Stomach (tissue), 9 donors: Measurements from ENCODE around the gene CCM2L. TPM values are rescaled to one million over a fixed set of nuclear protein-coding genes. Genes with fewer than 3 reads are reported as not detected.

Experiments
- DNase-seq, 2 donors: peaks; one replicate each; pipeline versions ENCODE4 v3.0.0 to v3.0.0-alpha.2; 2013 to 2019
- H3K27ac ChIP-seq, 5 donors: fragments of 200-600 bp in 4 of 5; sonication (generic) in 4 of 5; one replicate each; pipeline ENCODE4 v1.5.1; 2013 to 2019; ENCODE audit warnings: mild to moderate bottlenecking in 1 of 5, moderate library complexity in 1 of 5
- H3K27me3 ChIP-seq, 3 donors: fragments of 200-600 bp; sonication (generic); one replicate each; pipeline ENCODE4 v1.5.1; 2017 to 2019; ENCODE audit warnings: mixed run types in 1 of 3
- H3K36me3 ChIP-seq, 4 donors: fragments of 200-600 bp; sonication (generic); 1 replicate in 3 of 4; 2 replicates in 1 of 4; pipeline ENCODE4 v1.5.1; 2016 to 2019
- H3K4me1 ChIP-seq, 4 donors: fragments of 200-600 bp; sonication (generic); one replicate each; pipeline ENCODE4 v1.5.1; 2016 to 2019
- H3K4me3 ChIP-seq, 4 donors: fragments of 200-600 bp; sonication (generic) in 3 of 4; one replicate each; pipeline ENCODE4 v1.5.1; 2016 to 2019; ENCODE audit warnings: mild to moderate bottlenecking in 1 of 4
- H3K9me3 ChIP-seq, 4 donors: fragments of 200-600 bp; sonication (generic); one replicate each; pipeline ENCODE4 v1.5.1; 2016 to 2019
- CTCF ChIP-seq, 7 experiments: fragments of 450-650 bp in 4 of 7; fragments of 200-600 bp in 3 of 7; sonication (generic) in 3 of 7; IDR thresholded peaks; one replicate each; pipeline ENCODE4 v1.5.1; 2016 to 2019; ENCODE audit warnings: antibody characterized with exemption in 7 of 7, control low read depth in 2 of 7, mild to moderate bottlenecking in 1 of 7
- EP300 ChIP-seq: sonication (generic); formaldehyde crosslinking; IDR thresholded peaks from one replicate; pipeline ENCODE4 v1.6.1; 2017; ENCODE audit warnings: antibody characterized with exemption
- POLR2A ChIP-seq, 4 donors: fragments of 450-650 bp; IDR thresholded peaks; one replicate each; pipeline ENCODE4 v1.6.1; 2016; ENCODE audit warnings: antibody characterized with exemption in 4 of 4, control low read depth in 2 of 4, mild to moderate bottlenecking in 1 of 4, moderate library complexity in 1 of 4
- POLR2AphosphoS5 ChIP-seq, 3 donors: sonication (generic); formaldehyde crosslinking; IDR thresholded peaks; one replicate each; pipeline ENCODE4 v1.6.1; 2016; ENCODE audit warnings: antibody characterized with exemption in 3 of 3
- WGBS, 5 donors: extraction: QIAGEN DNeasy Blood & Tissue Kit in 3 of 5; methylation state at CpG; one replicate each; pipeline versions ENCODE4 v1.1.5 to v1.1.7; 2013 to 2018; 5-methylcytosine and 5-hydroxymethylcytosine counted together
- intact Hi-C: fragments of 100-400 bp; cut with DNase I; formaldehyde crosslinking; loops from one replicate; pipeline ENCODE4 v1.15.1; 2023; ENCODE audit warnings: low total_unique reads
- polyA plus RNA-seq, 3 donors: library from polyadenylated mRNA; stranded (reverse); fragments of 200-250 nt; gene quantifications; one replicate each; pipeline ENCODE4 v1.2.3, GENCODE V29; 2013
- total RNA-seq, 5 donors: library from RNA; depleted of rRNA; stranded (reverse); fragments of >200 nt; gene quantifications; one replicate each; pipeline versions ENCODE4 v1.1.0 to v1.2.3, GENCODE V29; 2014 to 2016
- donor health status: healthy with polysubstance abuse.
- donor health status: Bipolar disorder and iron deficiency.
- donor health status: healthy.

The CCM2L gene
- total and polyA plus RNA-seq, 8 donors = 0.45 to 4.4 (median 2.1) TPM; not detected in 2

GRCh38 chr20:32069711-32070110 is 59.5 kb downstream of the CCM2L start:
- no peaks in the 10 kb centered on the region for H3K9me3 ChIP-seq
- peaks cover 0 to 28% (median 0%) of the 10 kb centered on the region in 3 donors for H3K27me3 ChIP-seq
- DNase-seq = no peak
- no peak overlapping the region for H3K4me3 ChIP-seq
- TF ChIP-seq POLR2AphosphoS5 (IDR thresholded peaks at IDR 0.05) (no peak), POLR2A (IDR thresholded peaks at IDR 0.05) (no peak), CTCF (IDR thresholded peaks at IDR 0.05) (no peak), EP300 (no peak)
- intact Hi-C loops = no loop called here
- peaks cover 0 to 7% (median 0%) of the 10 kb centered on the region in 4 donors for H3K4me1 ChIP-seq
- H3K27ac ChIP-seq = peak overlapping the region in 2 of 5 donors; percentile 70 to 77
- peaks cover 0 to 7% (median 0%) of the 10 kb centered on the region in 4 donors for H3K36me3 ChIP-seq

DNA sequence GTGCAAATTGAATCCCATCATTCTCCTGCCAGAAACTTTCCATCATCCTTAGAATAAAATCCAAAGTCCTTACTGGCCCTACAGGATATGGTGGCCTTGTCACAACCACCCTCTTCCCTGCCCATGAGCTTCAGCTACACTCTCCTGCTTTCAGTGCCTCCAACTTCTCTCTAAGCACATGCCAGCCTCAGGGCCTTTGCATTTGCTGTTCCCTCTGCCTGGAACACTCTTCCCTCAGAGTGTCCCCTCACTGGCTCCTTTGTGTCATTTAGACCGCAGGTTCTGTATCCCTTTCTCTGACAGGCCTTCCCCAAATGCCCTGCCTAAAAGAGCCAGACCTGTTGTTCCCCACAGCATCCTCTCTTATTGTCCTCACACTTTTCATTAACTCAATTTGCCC is 60.0 kb downstream of the CCM2L start:
- DNase-seq = no peak
- peaks cover 0 to 7% (median 0%) of the 10 kb centered on the region in 4 donors for H3K36me3 ChIP-seq
- WGBS, 5 donors = 61 to 100% (median 84%) methylated on average over 1 of the region's 1 CpG
- TF ChIP-seq EP300 (no peak), POLR2AphosphoS5 (IDR thresholded peaks at IDR 0.05) (no peak), POLR2A (IDR thresholded peaks at IDR 0.05) (no peak), CTCF (IDR thresholded peaks at IDR 0.05) (no peak)
- H3K27me3 ChIP-seq = peaks cover 0 to 34% (median 0%) of the 10 kb centered on the region in 3 donors
- intact Hi-C loops = no loop called here
- peaks cover 0 to 6% (median 0%) of the 10 kb centered on the region in 4 donors for H3K4me1 ChIP-seq
- H3K4me3 ChIP-seq = no peak overlapping the region
- H3K9me3 ChIP-seq = no peaks in the 10 kb centered on the region
- H3K27ac ChIP-seq = peak overlapping the region in 2 of 5 donors; percentile 70 to 77

DNA sequence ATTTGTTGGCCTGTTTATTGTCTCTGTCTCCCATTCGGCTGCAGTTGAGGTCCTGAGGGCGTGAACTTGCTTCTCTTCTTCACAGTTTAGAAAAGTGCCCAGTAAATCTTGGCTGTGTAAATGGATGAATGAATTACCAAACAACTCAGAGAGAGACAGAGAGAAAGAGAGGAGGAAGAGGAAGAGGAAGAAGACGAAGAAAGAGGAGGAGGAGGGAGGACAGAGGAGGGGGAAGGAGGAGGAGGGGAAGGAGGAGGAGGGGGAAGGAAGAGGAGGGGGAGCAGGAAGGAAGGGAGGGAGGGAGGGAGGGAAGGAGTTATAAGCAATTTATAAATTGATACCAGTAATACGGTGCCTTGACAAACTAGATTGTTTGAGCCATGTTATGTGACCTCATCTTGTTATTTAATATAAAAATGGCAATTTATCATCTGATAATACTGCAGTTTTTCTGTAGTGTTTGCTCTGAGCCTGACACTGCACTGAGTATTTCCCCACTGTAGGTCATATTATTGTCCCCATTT is 60.5 kb downstream of the CCM2L start:
- no peaks in the 10 kb centered on the region for H3K9me3 ChIP-seq
- H3K27ac ChIP-seq = peak overlapping the region in 2 of 5 donors; percentile 70 to 77
- H3K4me1 ChIP-seq = peaks cover 0 to 6% (median 0%) of the 10 kb centered on the region in 4 donors
- TF ChIP-seq POLR2AphosphoS5 (IDR thresholded peaks at IDR 0.05) (no peak), CTCF (IDR thresholded peaks at IDR 0.05) (no peak), POLR2A (IDR thresholded peaks at IDR 0.05) (no peak), EP300 (no peak)
- peaks cover 0 to 7% (median 0%) of the 10 kb centered on the region in 4 donors for H3K36me3 ChIP-seq
- WGBS, 5 donors = 36 to 42% (median 39%) methylated on average over 4 of the region's 4 CpGs
- no peak overlapping the region for H3K4me3 ChIP-seq
- H3K27me3 ChIP-seq = peaks cover 0 to 38% (median 0%) of the 10 kb centered on the region in 3 donors
- no peak for DNase-seq
- intact Hi-C loops = no loop called here

- H3K9me3 ChIP-seq = no peaks in the 10 kb centered on the region
- H3K4me1 ChIP-seq = peaks cover 0 to 6% (median 0%) of the 10 kb centered on the region in 4 donors
- no peak overlapping the region for H3K4me3 ChIP-seq
- peaks cover 0 to 45% (median 0%) of the 10 kb centered on the region in 3 donors for H3K27me3 ChIP-seq
- TF ChIP-seq CTCF (IDR thresholded peaks at IDR 0.05) (no peak), POLR2A (IDR thresholded peaks at IDR 0.05) (no peak), POLR2AphosphoS5 (IDR thresholded peaks at IDR 0.05) (no peak), EP300 (no peak)
- H3K36me3 ChIP-seq = peaks cover 0 to 7% (median 0%) of the 10 kb centered on the region in 4 donors
- DNase-seq = no peak
- intact Hi-C loops = no loop called here
- H3K27ac ChIP-seq = peak overlapping the region in 1 of 5 donors; percentile 16
- WGBS, 5 donors = 73 to 81% (median 78%) methylated on average over 17 of the region's 17 CpGs
Observed at GRCh38 chr20:32071395-32072167, 61.3 kb downstream of the CCM2L start.
